Activated CD4-positive, alpha-beta memory T cell treated with anti-CD3 and anti-CD28 coated beads, Interleukin-2, amount 10 ng/mL, durations not matched to agents 7 days and 5 days (primary cell): Measurements from ENCODE around the gene MTCL1. TPM values are rescaled to one million over a fixed set of nuclear protein-coding genes. Genes with fewer than 3 reads are reported as not detected.

ENCODE experiments used
- CTCF ChIA-PET: fragments of 350-600 bp; sonication (Branson Sonifier 250); formaldehyde crosslinking; loops from one replicate; lab custom pipeline; 2021; ENCODE audit warnings: antibody characterized with exemption, inconsistent platforms; lab: Charles Lee
- POLR2A ChIA-PET: fragments of 350-600 bp; sonication (Branson Sonifier 250); formaldehyde crosslinking; loops from one replicate; lab custom pipeline; 2021; ENCODE audit warnings: antibody characterized with exemption; lab: Charles Lee
- DNase-seq: peaks from one replicate; pipeline ENCODE4 v3.0.0-alpha.2; 2020
- H3K27ac Mint-ChIP-seq: one replicate; pipeline ENCODE4 v1.8.0; 2021; ENCODE audit warnings: mild to moderate bottlenecking, mixed read lengths
- H3K27me3 Mint-ChIP-seq: one replicate; pipeline ENCODE4 v1.8.0; 2021; ENCODE audit warnings: mixed read lengths
- H3K36me3 Mint-ChIP-seq: one replicate; pipeline ENCODE4 v1.8.0; 2021; ENCODE audit warnings: low read depth, mixed read lengths
- H3K4me1 Mint-ChIP-seq: one replicate; pipeline ENCODE4 v1.8.0; 2021; ENCODE audit warnings: mixed read lengths
- H3K4me3 Mint-ChIP-seq: one replicate; pipeline ENCODE4 v1.8.0; 2021; ENCODE audit warnings: mild to moderate bottlenecking, mixed read lengths
- H3K9me3 Mint-ChIP-seq: one replicate; pipeline ENCODE4 v1.8.0; 2021; ENCODE audit warnings: mixed read lengths
- total RNA-seq, 2 experiments: library from RNA; stranded (reverse); gene quantifications; one replicate each; pipeline ENCODE4 v1.2.3, GENCODE V29; 2021

MTCL1 gene
- total RNA-seq, 2 experiments from 2014 or later: 0.75 to 1.1 TPM

- H3K4me1 Mint-ChIP-seq: no peaks in the 10 kb centered on the region
Observed at GRCh38 chr18:8778386-8778785, 73.0 kb downstream of the MTCL1 start.

GRCh38 chr18:8778824-8779223 lies 73.5 kb downstream of the MTCL1 start:
- Mint-ChIP-seq H3K27ac (no peak overlapping the region), H3K4me1 (no peaks in the 10 kb centered on the region), H3K9me3 (no peaks in the 10 kb centered on the region), H3K36me3 (no peaks in the 10 kb centered on the region), H3K4me3 (no peak overlapping the region), H3K27me3 (peaks cover 2% of the 10 kb centered on the region)
- CTCF ChIA-PET: no interaction called here
- no peak for DNase-seq
- POLR2A ChIA-PET: no interaction called here

More at GRCh38 chr18:8778386-8778785, 73.0 kb downstream of the MTCL1 start:
- no peak for DNase-seq
- no peak overlapping the region for H3K27ac Mint-ChIP-seq
- ChIA-PET CTCF (interaction anchor here (1.0 kb wide), 1 partner anchor 8 kb away, joined by 5 read pairs; no protein-coding TSS in a partner anchor), POLR2A (no interaction called here)
- no peaks in the 10 kb centered on the region for H3K36me3 Mint-ChIP-seq
- H3K27me3 Mint-ChIP-seq: peaks cover 2% of the 10 kb centered on the region
- H3K4me3 Mint-ChIP-seq: no peak overlapping the region
- no peaks in the 10 kb centered on the region for H3K9me3 Mint-ChIP-seq

- no peak for DNase-seq
- no peaks in the 10 kb centered on the region for H3K9me3 Mint-ChIP-seq
- H3K27me3 Mint-ChIP-seq: peaks cover 2% of the 10 kb centered on the region
- CTCF ChIA-PET: no interaction called here
- POLR2A ChIA-PET: no interaction called here
- H3K36me3 Mint-ChIP-seq: no peaks in the 10 kb centered on the region
- H3K4me1 Mint-ChIP-seq: no peaks in the 10 kb centered on the region
- H3K4me3 Mint-ChIP-seq: no peak overlapping the region
- no peak overlapping the region for H3K27ac Mint-ChIP-seq
Observed at GRCh38 chr18:8779251-8779650, 73.9 kb downstream of the MTCL1 start.

- Mint-ChIP-seq H3K9me3 (no peaks in the 10 kb centered on the region), H3K4me3 (no peak overlapping the region), H3K36me3 (no peaks in the 10 kb centered on the region), H3K27ac (no peak overlapping the region), H3K4me1 (no peaks in the 10 kb centered on the region), H3K27me3 (peaks cover 2% of the 10 kb centered on the region)
- DNase-seq: no peak
- CTCF ChIA-PET: no interaction called here
- POLR2A ChIA-PET: no interaction called here
Observed at GRCh38 chr18:8780227-8780626, 74.9 kb downstream of the MTCL1 start.

- Mint-ChIP-seq H3K4me3 (no peak overlapping the region), H3K27me3 (peaks cover 2% of the 10 kb centered on the region), H3K9me3 (no peaks in the 10 kb centered on the region), H3K4me1 (no peaks in the 10 kb centered on the region), H3K27ac (no peak overlapping the region), H3K36me3 (no peaks in the 10 kb centered on the region)
- no peak for DNase-seq
- ChIA-PET CTCF (no interaction called here), POLR2A (no interaction called here)
Observed at GRCh38 chr18:8781671-8782070, 76.3 kb downstream of the MTCL1 start.

GRCh38 chr18:8783335-8783993 lies 78.1 kb downstream of the MTCL1 start:
- Mint-ChIP-seq H3K9me3 (no peaks in the 10 kb centered on the region), H3K36me3 (no peaks in the 10 kb centered on the region), H3K4me3 (no peak overlapping the region), H3K4me1 (peaks cover 2% of the 10 kb centered on the region), H3K27ac (no peak overlapping the region), H3K27me3 (no peaks in the 10 kb centered on the region)
- no peak for DNase-seq
- CTCF ChIA-PET: no interaction called here
- POLR2A ChIA-PET: no interaction called here

- H3K36me3 Mint-ChIP-seq: no peaks in the 10 kb centered on the region
- no peaks in the 10 kb centered on the region for H3K27me3 Mint-ChIP-seq
- H3K9me3 Mint-ChIP-seq: no peaks in the 10 kb centered on the region
- no peak overlapping the region for H3K4me3 Mint-ChIP-seq
- no peak for DNase-seq
- peaks cover 2% of the 10 kb centered on the region for H3K4me1 Mint-ChIP-seq
- ChIA-PET POLR2A (no interaction called here), CTCF (no interaction called here)
- H3K27ac Mint-ChIP-seq: no peak overlapping the region
Observed at GRCh38 chr18:8783994-8784530, 78.7 kb downstream of the MTCL1 start.

GRCh38 chr18:8785261-8785660 lies 79.9 kb downstream of the MTCL1 start:
- Mint-ChIP-seq H3K27me3 (peaks cover 3% of the 10 kb centered on the region), H3K4me1 (peaks cover 2% of the 10 kb centered on the region), H3K9me3 (no peaks in the 10 kb centered on the region), H3K4me3 (no peak overlapping the region), H3K27ac (no peak overlapping the region), H3K36me3 (no peaks in the 10 kb centered on the region)
- POLR2A ChIA-PET: no interaction called here
- CTCF ChIA-PET: no interaction called here
- no peak for DNase-seq

GRCh38 chr18:8785855-8786482 lies 80.6 kb downstream of the MTCL1 start:
- H3K4me3 Mint-ChIP-seq: no peak overlapping the region
- H3K36me3 Mint-ChIP-seq: no peaks in the 10 kb centered on the region
- peaks cover 3% of the 10 kb centered on the region for H3K27me3 Mint-ChIP-seq
- CTCF ChIA-PET: interaction anchor here (0.9 kb wide), 1 partner anchor 8 kb away, joined by 5 read pairs; no protein-coding TSS in a partner anchor
- POLR2A ChIA-PET: no interaction called here
- peaks cover 2% of the 10 kb centered on the region for H3K4me1 Mint-ChIP-seq
- no peaks in the 10 kb centered on the region for H3K9me3 Mint-ChIP-seq
- DNase-seq: no peak
- H3K27ac Mint-ChIP-seq: no peak overlapping the region

- peaks cover 2% of the 10 kb centered on the region for H3K4me1 Mint-ChIP-seq
- H3K27me3 Mint-ChIP-seq: peaks cover 3% of the 10 kb centered on the region
- H3K9me3 Mint-ChIP-seq: no peaks in the 10 kb centered on the region
- ChIA-PET CTCF (interaction anchor here (0.6 to 0.9 kb wide), 2 partner anchors 9 to 14 kb away, joined by 3 to 5 read pairs; no protein-coding TSS in a partner anchor), POLR2A (no interaction called here)
- no peaks in the 10 kb centered on the region for H3K36me3 Mint-ChIP-seq
- H3K27ac Mint-ChIP-seq: no peak overlapping the region
- DNase-seq: no peak
- no peak overlapping the region for H3K4me3 Mint-ChIP-seq
Observed at GRCh38 chr18:8786483-8787370, 81.4 kb downstream of the MTCL1 start.

GRCh38 chr18:8787371-8787670 lies 82.0 kb downstream of the MTCL1 start:
- Mint-ChIP-seq H3K9me3 (no peaks in the 10 kb centered on the region), H3K27me3 (peaks cover 3% of the 10 kb centered on the region), H3K36me3 (no peaks in the 10 kb centered on the region), H3K4me1 (peaks cover 2% of the 10 kb centered on the region), H3K4me3 (no peak overlapping the region), H3K27ac (no peak overlapping the region)
- no peak for DNase-seq
- POLR2A ChIA-PET: no interaction called here
- CTCF ChIA-PET: no interaction called here

- CTCF ChIA-PET: no interaction called here
- H3K36me3 Mint-ChIP-seq: no peaks in the 10 kb centered on the region
Observed at GRCh38 chr18:8787794-8788193, 82.4 kb downstream of the MTCL1 start.

More at GRCh38 chr18:8787794-8788193, 82.4 kb downstream of the MTCL1 start:
- no peak overlapping the region for H3K4me3 Mint-ChIP-seq
- peaks cover 2% of the 10 kb centered on the region for H3K4me1 Mint-ChIP-seq
- H3K9me3 Mint-ChIP-seq: no peaks in the 10 kb centered on the region
- no peak overlapping the region for H3K27ac Mint-ChIP-seq
- DNase-seq: no peak
- POLR2A ChIA-PET: no interaction called here
- peaks cover 3% of the 10 kb centered on the region for H3K27me3 Mint-ChIP-seq
